H1 (cell line): ENCODE measurements around the gene CD52. TPM values are rescaled to one million over a fixed set of nuclear protein-coding genes. Genes with fewer than 3 reads are reported as not detected.
A peak's percentile ranks its signal among the peaks of the same experiment; 100 is the strongest.

Experiments
- CTCF ChIA-PET: fragments of 300-600 bp; sonication (Branson Sonifier 250); formaldehyde crosslinking; loops from one replicate; lab custom pipeline; 2021; ENCODE audit not compliant: partially characterized antibody; lab: Charles Lee
- POLR2A ChIA-PET: fragments of 300-600 bp; sonication (Branson Sonifier 250); formaldehyde crosslinking; loops from one replicate; lab custom pipeline; 2021; ENCODE audit warnings: inconsistent platforms; ENCODE audit not compliant: partially characterized antibody; lab: Charles Lee
- DNase-seq, 2 experiments: peaks; one replicate each; pipeline versions ENCODE4 v3.0.0 to v3.0.0-alpha.2; 2010 to 2022; ENCODE audit warnings: low spot score in 2 of 2, low read depth in 1 of 2, mixed read lengths in 1 of 2
- FAIRE-seq: peaks from 2 replicates; lab custom pipeline; 2011; peaks lifted over from hg19 to GRCh38; lab: Jason Lieb, UNC
- H2AFZ ChIP-seq: 2 replicates; pipeline ENCODE4 v1.8.1; 2012; ENCODE audit warnings: low read length, inconsistent platforms
- H2AK5ac ChIP-seq: 2 replicates; pipeline ENCODE4 v1.6.1; 2013; ENCODE audit warnings: low read depth, low read length
- H2BK120ac ChIP-seq: replicated peaks from 2 replicates; pipeline ENCODE3; 2013; ENCODE audit warnings: low read depth, low read length, inconsistent platforms
- H2BK12ac ChIP-seq: 2 replicates; pipeline ENCODE4 v1.6.1; 2013; ENCODE audit warnings: low read depth, low read length
- H2BK15ac ChIP-seq: 2 replicates; pipeline ENCODE4 v1.6.1; 2013; ENCODE audit warnings: low read length
- H2BK20ac ChIP-seq: 2 replicates; pipeline ENCODE4 v1.6.1; 2013; ENCODE audit warnings: low read length
- H2BK5ac ChIP-seq: 2 replicates; pipeline ENCODE4 v1.6.1; 2013; ENCODE audit warnings: low read depth, low read length
- H3K14ac ChIP-seq: 2 replicates; pipeline ENCODE4 v1.6.1; 2013; ENCODE audit warnings: inconsistent platforms; ENCODE audit not compliant: insufficient read length
- H3K18ac ChIP-seq: 2 replicates; pipeline ENCODE4 v1.6.1; 2013; ENCODE audit warnings: low read length; ENCODE audit errors: extremely low read depth
- H3K23ac ChIP-seq: 2 replicates; pipeline ENCODE4 v1.6.1; 2013; ENCODE audit warnings: inconsistent platforms; ENCODE audit not compliant: insufficient read length
- H3K23me2 ChIP-seq: 2 replicates; pipeline ENCODE4 v1.6.1; 2013; ENCODE audit warnings: low read depth, low read length
- H3K27ac ChIP-seq: 2 replicates; pipeline ENCODE4 v1.6.1; 2011; ENCODE audit warnings: low read depth, low read length, inconsistent platforms
- H3K27me3 ChIP-seq, 4 experiments: replicated peaks in 1 of 4; 1 replicate in 1 of 4; 2 replicates in 3 of 4; pipeline versions ENCODE4 v1.6.1 to v1.8.1; 2011 to 2013; ENCODE audit warnings: low read length in 3 of 4, mild to moderate bottlenecking in 3 of 4, inconsistent platforms in 2 of 4, mixed read lengths in 2 of 4, moderate library complexity in 1 of 4; ENCODE audit not compliant: control insufficient read depth in 3 of 4, insufficient read depth in 3 of 4; ENCODE audit errors: extremely low read depth in 1 of 4
- H3K36me3 ChIP-seq, 4 experiments: 2 replicates each; pipeline versions ENCODE4 v1.6.1 to v1.8.1; 2011 to 2013; ENCODE audit warnings: mild to moderate bottlenecking in 4 of 4, low read length in 3 of 4, moderate library complexity in 2 of 4, control low read depth in 1 of 4, inconsistent platforms in 1 of 4; ENCODE audit not compliant: insufficient read depth in 4 of 4, control insufficient read depth in 2 of 4
- H3K4ac ChIP-seq: replicated peaks from 2 replicates; pipeline ENCODE3; 2013; ENCODE audit warnings: low read length, low read depth, mixed read lengths, inconsistent platforms; ENCODE audit not compliant: insufficient read length
- H3K4me1 ChIP-seq, 4 experiments: replicated peaks in 1 of 4; 1 replicate in 1 of 4; 2 replicates in 3 of 4; pipeline versions ENCODE4 v1.6.1 to v1.8.1; 2011 to 2013; ENCODE audit warnings: low read length in 3 of 4, inconsistent platforms in 2 of 4, mixed read lengths in 1 of 4; ENCODE audit not compliant: insufficient read depth in 4 of 4, control insufficient read depth in 3 of 4
- H3K4me2 ChIP-seq, 2 experiments: 2 replicates each; pipeline versions ENCODE4 v1.6.1 to v1.8.1; 2011 to 2013; ENCODE audit warnings: low read depth in 2 of 2, low read length in 2 of 2, control low read depth in 1 of 2, inconsistent platforms in 1 of 2, mild to moderate bottlenecking in 1 of 2; ENCODE audit not compliant: insufficient read depth in 1 of 2
- H3K4me3 ChIP-seq, 4 experiments: fragments of 200-600, 300-600 bp in 1 of 4; sonication (generic), shearing (Covaris generic), sonication (Bioruptor Twin) in 1 of 4; 2 replicates each; pipeline versions ENCODE4 v1.5.1 to v1.8.1; 2011 to 2016; ENCODE audit warnings: low read length in 4 of 4, low read depth in 3 of 4, control low read depth in 2 of 4, inconsistent platforms in 2 of 4, mild to moderate bottlenecking in 2 of 4, mixed read lengths in 1 of 4, moderate library complexity in 1 of 4; ENCODE audit not compliant: insufficient read depth in 2 of 4; ENCODE audit errors: extremely low read depth in 1 of 4
- H3K56ac ChIP-seq: replicated peaks from 2 replicates; pipeline ENCODE3; 2013; ENCODE audit warnings: low read depth, mild to moderate bottlenecking, mixed read lengths, low read length, inconsistent platforms; ENCODE audit not compliant: insufficient read length
- H3K79me1 ChIP-seq: 2 replicates; pipeline ENCODE4 v1.6.1; 2013; ENCODE audit warnings: low read depth, low read length, control low read depth
- H3K79me2 ChIP-seq, 2 experiments: 2 replicates each; pipeline versions ENCODE4 v1.6.1 to v1.8.1; 2012 to 2013; ENCODE audit warnings: low read length in 2 of 2, mild to moderate bottlenecking in 2 of 2, inconsistent platforms in 1 of 2; ENCODE audit not compliant: insufficient read depth in 2 of 2, control insufficient read depth in 1 of 2
- H3K9ac ChIP-seq, 4 experiments: replicated peaks in 1 of 4; 1 replicate in 1 of 4; 2 replicates in 3 of 4; pipeline versions ENCODE4 v1.6.1 to v1.8.1; 2011 to 2013; ENCODE audit warnings: low read depth in 3 of 4, low read length in 3 of 4, control low read depth in 2 of 4, mild to moderate bottlenecking in 2 of 4, moderate library complexity in 2 of 4, inconsistent platforms in 1 of 4; ENCODE audit errors: extremely low read depth in 1 of 4
- H3K9me3 ChIP-seq, 2 experiments: 2 replicates each; pipeline versions ENCODE4 v1.6.1 to v1.8.1; 2012 to 2013; ENCODE audit warnings: mild to moderate bottlenecking in 2 of 2, moderate library complexity in 2 of 2, control low read depth in 1 of 2, inconsistent platforms in 1 of 2, low read depth in 1 of 2, low read length in 1 of 2, mixed read lengths in 1 of 2; ENCODE audit not compliant: insufficient read depth in 2 of 2
- H4K20me1 ChIP-seq, 2 experiments: replicated peaks in 1 of 2; 2 replicates each; pipeline versions ENCODE3 to v1.8.1; 2011 to 2013; ENCODE audit warnings: inconsistent platforms in 2 of 2, low read length in 2 of 2, mild to moderate bottlenecking in 1 of 2; ENCODE audit not compliant: insufficient read depth in 2 of 2, control insufficient read depth in 1 of 2
- H4K5ac ChIP-seq: 2 replicates; pipeline ENCODE4 v1.6.1; 2013; ENCODE audit warnings: low read length, low read depth, mixed read lengths, inconsistent platforms; ENCODE audit not compliant: insufficient read length
- H4K8ac ChIP-seq: 2 replicates; pipeline ENCODE4 v1.8.0; 2013; ENCODE audit warnings: mild to moderate bottlenecking, moderate library complexity, low read length, inconsistent platforms; ENCODE audit not compliant: insufficient read depth; ENCODE audit errors: extremely low read depth
- H4K91ac ChIP-seq: replicated peaks from 2 replicates; pipeline ENCODE3; 2013; ENCODE audit warnings: low read length, mixed read lengths, inconsistent platforms; ENCODE audit not compliant: insufficient read length
- CHD2 ChIP-seq: IDR thresholded peaks from 2 replicates; pipeline ENCODE4 v1.6.1; 2012; ENCODE audit warnings: low read length, improper control_type of control experiment
- CREB1 ChIP-seq: IDR thresholded peaks from 2 replicates; pipeline ENCODE4 v1.6.1; 2012; ENCODE audit warnings: inconsistent platforms
- GABPA ChIP-seq: IDR thresholded peaks from 2 replicates; pipeline ENCODE4 v1.6.1; 2011; ENCODE audit warnings: mild to moderate bottlenecking, low read length, moderate library complexity, borderline replicate concordance; ENCODE audit not compliant: insufficient read depth
- HDAC6 ChIP-seq: IDR thresholded peaks from one replicate; pipeline ENCODE4 v1.7.1; 2012; ENCODE audit warnings: low read depth, mild to moderate bottlenecking, inconsistent platforms, low read length, moderate library complexity
- PHF8 ChIP-seq: fragments of 200-600 bp; sonication (generic); conservative IDR thresholded peaks from 2 replicates; pipeline ENCODE4 v1.7.1; 2012; ENCODE audit warnings: low read depth, mild to moderate bottlenecking, inconsistent platforms, low read length, moderate library complexity
- POLR2A ChIP-seq, 2 experiments: IDR thresholded peaks; 1 replicate in 1 of 2; 2 replicates in 1 of 2; pipeline ENCODE4 v1.6.1; 2011; ENCODE audit warnings: low read depth in 2 of 2, low read length in 2 of 2, mild to moderate bottlenecking in 2 of 2; ENCODE audit errors: control extremely low read depth in 1 of 2
- POLR2AphosphoS5 ChIP-seq: IDR thresholded peaks from 2 replicates; pipeline ENCODE4 v1.6.1; 2011; ENCODE audit warnings: low read depth, low read length
- SAP30 ChIP-seq: fragments of 300-600 bp; sonication (generic); IDR thresholded peaks from 2 replicates; pipeline ENCODE4 v1.7.1; 2012; ENCODE audit warnings: low read length, moderate library complexity, mild to moderate bottlenecking, inconsistent platforms; ENCODE audit not compliant: insufficient read depth, insufficient replicate concordance
- SIX5 ChIP-seq: IDR thresholded peaks from 2 replicates; pipeline ENCODE4 v1.6.1; 2011; ENCODE audit warnings: mild to moderate bottlenecking, low read depth, low read length
- SP4 ChIP-seq: IDR thresholded peaks from 2 replicates; pipeline ENCODE4 v1.6.1; 2012; ENCODE audit warnings: low read length, inconsistent platforms
- YY1 ChIP-seq: IDR thresholded peaks from 2 replicates; pipeline ENCODE4 v1.6.1; 2011; ENCODE audit warnings: low read depth, mild to moderate bottlenecking, low read length
- ZNF274 ChIP-seq: IDR thresholded peaks from 2 replicates; pipeline ENCODE4 v1.7.0; 2012; ENCODE audit warnings: low read length, borderline replicate concordance; ENCODE audit errors: extremely low read depth
- WGBS, 2 experiments: shearing (Covaris generic) in 1 of 2; methylation state at CpG; one replicate each; pipeline versions ENCODE4 v1.1.6 to v1.1.7; 2013 to 2015; ENCODE audit warnings: low lambda C conversion rate in 2 of 2, mixed read lengths in 2 of 2, inconsistent platforms in 1 of 2, low coverage in 1 of 2, missing lambda C conversion rate in 1 of 2; ENCODE audit not compliant: insufficient replicate concordance in 2 of 2, insufficient coverage in 1 of 2, insufficient read length in 1 of 2; ENCODE audit errors: extremely low coverage in 1 of 2, missing lambda C conversion rate in 1 of 2; 5-methylcytosine and 5-hydroxymethylcytosine counted together
- polyA plus RNA-seq, 7 experiments: library from polyadenylated mRNA; depleted of rRNA in 3 of 7; stranded (reverse) in 5 of 7; unstranded in 2 of 7; fragments of >200 nt in 5 of 7; fragments of 200-250 nt in 2 of 7; gene quantifications; 1 replicate in 5 of 7; 2 replicates in 1 of 7; 4 replicates in 1 of 7; pipeline versions ENCODE4 v1.2.1 to v1.2.3, GENCODE V29; 2011 to 2013; ENCODE audit warnings: missing spikeins in 2 of 7, mixed read lengths in 2 of 7
- total RNA-seq: library from RNA; stranded (reverse); fragmentation: NEBNext Ultra II Directional; extraction: Animal tissue kit (Norgen Biotek cat#: 25700); gene quantifications from 2 replicates; pipeline ENCODE4 v1.2.1, GENCODE V29; 2021

The CD52 gene
- total and polyA plus RNA-seq, 2 of the 8 experiments (the other 6 are each of a cell fraction or from before 2014, with no cell fraction given), result 2.4 to 3.1 TPM

GRCh38 chr1:26280333-26281042, 37.3 kb upstream of the CD52 start:
- Histone ChIP-seq H3K79me1 (no peaks in the 10 kb centered on the region), H3K4me3 (peak overlapping the region; percentile 64 to 69 (median 64)), H3K56ac (peak overlapping the region; percentile 74), H2BK15ac (peak overlapping the region; percentile 88; the same call in 1 of the 2 replicates), H3K9me3 (no peaks in the 10 kb centered on the region), H3K27me3 (no peaks in the 10 kb centered on the region), H4K20me1 (peaks cover 6 to 17% of the 10 kb centered on the region in 2 experiments), H3K14ac (no peak overlapping the region), H2BK20ac (no peak overlapping the region), H2AFZ (no peak overlapping the region), H4K91ac (peak overlapping the region; percentile 11), H3K23ac (no peak overlapping the region), H3K4ac (peak overlapping the region; percentile 79), H2AK5ac (no peak overlapping the region; the same call in 1 of the 2 replicates), H3K23me2 (peaks cover 9% of the 10 kb centered on the region; the same call in 1 of the 2 replicates), H3K79me2 (peaks cover 0 to 5% of the 10 kb centered on the region in 2 experiments; a peak in 1 of 4 replicates), H2BK12ac (no peak overlapping the region), H3K27ac (0 out of 2 replicates have a peak overlapping the region, but pooled peaks have one; percentile 26), H3K4me2 (peak overlapping the region; percentile 60 to 88), H2BK120ac (no peak overlapping the region), H3K36me3 (peaks cover 18 to 22% (median 21%) of the 10 kb centered on the region in 4 experiments), H2BK5ac (peak overlapping the region; percentile 73; the same call in 1 of the 2 replicates), H3K9ac (peak overlapping the region in 3 of 4 experiments; percentile 50 to 54 (median 53); a peak in 5 of 7 replicates), H4K8ac (peak overlapping the region; percentile 84; the same call in 1 of the 2 replicates), H3K4me1 (peaks cover 8 to 34% (median 22%) of the 10 kb centered on the region in 4 experiments), H4K5ac (peak overlapping the region; percentile 54), H3K18ac (peak overlapping the region; percentile 63)
- FAIRE-seq (no peak), DNase-seq (no peak)
- TF ChIP-seq HDAC6 (no peak), GABPA (0 out of 2 replicates have a peak, but pooled peaks have one; percentile 1), CHD2 (no peak), SP4 (no peak), YY1 (no peak), POLR2AphosphoS5 (no peak), ZNF274 (no peak), SAP30 (no peak), CREB1 (no peak), SIX5 (no peak), PHF8 (0 out of 2 replicates have a peak, but pooled peaks have one; percentile 34), POLR2A (IDR thresholded peaks at IDR 0.05; ENCODE audit: control extremely low read depth in 1 of 2, low read depth in 2 of 2, low read length in 2 of 2) (no peak)
- CTCF ChIA-PET, result interaction anchor here (1.2 to 39.7 kb wide), 14 partner anchors 10 to 229 kb away, joined by 3 to 1530 read pairs (median 4); partner anchors contain the start of genes CATSPER4, CD52, CEP85 and UBXN11
- POLR2A ChIA-PET, result interaction anchor here (1.1 to 4.0 kb wide), 13 partner anchors 8 to 220 kb away, joined by 3 to 27 read pairs (median 4); partner anchors contain the start of genes CATSPER4, CD52, LIN28A and PDIK1L
- 41% methylated on average over 14 of the region's 20 CpGs; no CpG with 5 or more reads in 1 of the 2 experiments for WGBS, 2 experiments
